Heart right ventricle (tissue), 16 donors: ENCODE results near the gene NAGS. TPM values are rescaled to one million over a fixed set of nuclear protein-coding genes. Genes with fewer than 3 reads are reported as not detected.

Source experiments
- ATAC-seq, 8 donors: fragments of 200-7000 bp; cut with Tn5 transposase; one replicate each; pipeline ENCODE4 v1.9.1; 2020; ENCODE audit warnings: mild to moderate bottlenecking in 8 of 8, moderate library complexity in 8 of 8, moderate number of reproducible peaks in 1 of 8
- DNase-seq, 2 donors: peaks; one replicate each; pipeline ENCODE4 v3.0.0-alpha.2; 2020
- H3K27ac ChIP-seq, 10 donors: fragments of 200-600 bp; sonication (generic) in 2 of 10; one replicate each; pipeline versions ENCODE4 v1.5.0 to v1.8.0; 2020 to 2022; ENCODE audit warnings: mild to moderate bottlenecking in 3 of 10
- H3K27me3 ChIP-seq, 7 donors: fragments of 200-600 bp; one replicate each; pipeline ENCODE4 v1.8.0; 2021 to 2022; ENCODE audit warnings: mild to moderate bottlenecking in 2 of 7
- H3K36me3 ChIP-seq, 9 donors: fragments of 200-600 bp; sonication (generic) in 1 of 9; one replicate each; pipeline versions ENCODE4 v1.5.0 to v1.8.0; 2020 to 2022; ENCODE audit warnings: mild to moderate bottlenecking in 2 of 9
- H3K4me1 ChIP-seq, 9 donors: fragments of 200-600 bp; sonication (generic) in 1 of 9; one replicate each; pipeline versions ENCODE4 v1.5.0 to v1.8.0; 2020 to 2022; ENCODE audit warnings: mild to moderate bottlenecking in 4 of 9
- H3K4me3 ChIP-seq, 10 donors: fragments of 200-600 bp; sonication (generic) in 2 of 10; one replicate each; pipeline versions ENCODE4 v1.5.0 to v1.8.0; 2020 to 2022; ENCODE audit warnings: mild to moderate bottlenecking in 7 of 10, moderate library complexity in 2 of 10
- H3K9me3 ChIP-seq, 11 donors: fragments of 200-600 bp in 10 of 11; sonication (generic) in 2 of 11; one replicate each; pipeline versions ENCODE4 v1.5.0 to v1.8.0; 2013 to 2022; ENCODE audit warnings: mild to moderate bottlenecking in 2 of 11, control low read depth in 1 of 11, moderate library complexity in 1 of 11
- CTCF ChIP-seq, 9 donors: fragments of 200-600 bp; sonication (generic) in 2 of 9; IDR thresholded peaks; one replicate each; pipeline versions ENCODE4 v1.5.0 to v1.8.0; 2021 to 2022; ENCODE audit warnings: antibody characterized with exemption in 9 of 9, mild to moderate bottlenecking in 5 of 9, moderate library complexity in 1 of 9
- WGBS, 2 donors: extraction: QIAGEN DNeasy Blood & Tissue Kit; methylation state at CpG; one replicate each; pipeline ENCODE4 v1.1.7; 2013; ENCODE audit warnings: inconsistent platforms in 1 of 2; 5-methylcytosine and 5-hydroxymethylcytosine counted together
- intact Hi-C, 10 donors: fragments of 100-400 bp; cut with DNase I; formaldehyde crosslinking; loops; one replicate each; pipeline versions ENCODE4 v1.11.1 to v1.14.2; 2022
- polyA plus RNA-seq, 2 donors: library from polyadenylated mRNA; stranded (reverse); fragments of 200-250 nt; gene quantifications; one replicate each; pipeline ENCODE4 v1.2.3, GENCODE V29; 2013
- total RNA-seq, 10 donors: library from RNA; stranded (reverse); fragmentation: NEBNext Ultra II Directional in 3 of 10; extraction: Animal tissue kit (Norgen Biotek cat#: 25700) in 3 of 10; gene quantifications; one replicate each; pipeline versions ENCODE4 v1.2.1 to v1.2.4, GENCODE V29; 2021 to 2023
- donor health status: Arrhythmogenic right ventricular cardiomyopathy.
- donor health status: ischemic (EF 13 %, LVEDD 7.1; RV severe dilation, severe dysfunction).
- donor health status: healthy with polysubstance abuse.
- donor health status: DM: no; HTN: yes; CAD: no.
- donor health status: DM: no; HTN: no; CAD: no.
- donor health status: ischemic (EF 25% LVEDD 6.9; RV normal size, moderate dysfunction).
- donor health status: ischemic (EF 25% LVEDD 5.7; RV mildly dilated, moderate dysfunction).
- donor health status: healthy.
- donor health status: DM: yes; HTN: yes; CAD: no.
- donor health status: Ischemic cardiomyopathy.
- donor health status: ischemic (EF 35%, LVEDD 5.7; RV mildly dilated, moderate dysfunction).
- donor health status: nonischemic (EF 11% LVEDD 7.7; RV severe dilation, severe dysfunction).
- donor health status: DM: yes; HTN: yes; CAD: no.
- donor health status: PGD.
- donor health status: ischemic (EF 29% LVEDD 5.4; RV normal size, mild dysfunction).
- donor health status: nonischemic (EF 23%, LVEDD 6.1; RV moderate dilation, normal function).

The NAGS gene
- total and polyA plus RNA-seq, 12 donors: 0.30 to 0.86 (median 0.53) TPM

- DNase-seq (no peak), ATAC-seq (peak in 5 of 8 donors; percentile 25 to 79 (median 64))
- Histone ChIP-seq H3K4me1 (peaks cover 0 to 20% (median 10%) of the 10 kb centered on the region in 9 donors), H3K27me3 (peaks cover 0 to 66% (median 41%) of the 10 kb centered on the region in 7 donors), H3K9me3 (no peaks in the 10 kb centered on the region), H3K27ac (peak overlapping the region in 1 of 10 donors; percentile 43), H3K36me3 (no peaks in the 10 kb centered on the region), H3K4me3 (no peak overlapping the region)
- intact Hi-C loops: no loop called here
- 68 to 69% methylated on average over 7 of the region's 7 CpGs for WGBS, 2 donors
- no peak for TF ChIP-seq CTCF (IDR thresholded peaks at IDR 0.05)
These were observed 18.0 kb upstream of the NAGS start for GRCh38 chr17:43986225-43986981.

DNA sequence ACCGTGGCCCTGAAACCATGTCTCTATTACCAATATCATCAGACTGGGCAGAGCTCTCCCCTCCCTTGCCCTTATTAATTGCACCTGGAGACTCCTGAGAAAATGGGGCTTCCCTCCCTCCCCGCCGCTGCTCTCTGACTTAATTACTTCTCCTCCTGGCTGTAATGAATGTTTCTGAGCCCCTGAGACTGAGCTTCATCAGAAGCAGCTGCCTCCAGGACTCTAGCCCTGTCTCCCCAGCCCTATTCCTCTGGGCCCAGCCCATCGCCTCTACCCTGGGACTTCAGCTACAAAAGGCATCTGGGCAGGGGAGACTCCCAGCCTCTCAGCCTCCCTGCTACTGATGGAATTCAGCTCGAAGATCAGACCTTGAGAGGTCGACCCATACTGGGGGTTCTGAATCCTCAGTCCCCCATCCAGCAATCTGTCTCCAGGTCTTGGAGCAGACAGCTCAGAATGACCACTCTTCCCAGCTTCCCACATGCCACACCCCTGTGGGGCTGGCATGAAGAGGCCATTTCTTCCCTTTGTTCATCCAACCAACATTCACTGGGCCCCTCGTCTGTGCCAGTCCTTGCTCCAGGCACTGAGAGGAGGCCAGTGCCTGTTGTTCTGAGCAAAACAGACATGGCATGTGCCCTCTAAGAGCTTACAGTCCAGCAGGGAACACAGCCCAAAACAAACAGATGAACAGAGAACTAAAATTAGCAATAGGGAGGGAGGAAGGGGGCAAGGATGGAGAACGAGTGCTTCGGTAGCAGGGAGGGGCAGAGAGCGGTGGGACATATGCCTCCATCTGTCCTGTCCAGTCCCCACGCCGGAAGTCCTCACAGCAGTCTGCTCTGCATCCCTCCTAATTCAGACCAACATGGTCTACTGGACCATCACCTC lies 17.0 kb upstream of the NAGS start:
- TF ChIP-seq CTCF (IDR thresholded peaks at IDR 0.05): no peak
- H3K9me3 ChIP-seq: no peaks in the 10 kb centered on the region
- H3K4me3 ChIP-seq: no peak overlapping the region
- H3K36me3 ChIP-seq: no peaks in the 10 kb centered on the region
- intact Hi-C loops: no loop called here
- H3K27me3 ChIP-seq: peaks cover 0 to 56% (median 35%) of the 10 kb centered on the region in 7 donors
- peaks cover 0 to 20% (median 10%) of the 10 kb centered on the region in 9 donors for H3K4me1 ChIP-seq
- WGBS, 2 donors: 60 to 66% methylated on average over 12 of the region's 12 CpGs
- peak in 7 of 8 donors; percentile 17 to 85 (median 58) for ATAC-seq
- H3K27ac ChIP-seq: peak overlapping the region in 3 of 10 donors; percentile 24 to 43 (median 34)
- no peak for DNase-seq

- WGBS, 2 donors: 90 to 95% methylated on average over 9 of the region's 9 CpGs
- intact Hi-C loops: no loop called here
These were observed 16.1 kb upstream of the NAGS start for GRCh38 chr17:43988301-43988700.

More at GRCh38 chr17:43988301-43988700, 16.1 kb upstream of the NAGS start:
- Histone ChIP-seq H3K27ac (no peak overlapping the region), H3K4me1 (peaks cover 0 to 20% (median 10%) of the 10 kb centered on the region in 9 donors), H3K4me3 (no peak overlapping the region), H3K27me3 (peaks cover 0 to 47% (median 26%) of the 10 kb centered on the region in 7 donors), H3K36me3 (no peaks in the 10 kb centered on the region), H3K9me3 (no peaks in the 10 kb centered on the region)
- TF ChIP-seq CTCF (IDR thresholded peaks at IDR 0.05): no peak
- DNase-seq (no peak), ATAC-seq (no peak)
